Activated T-helper 2 cell treated with anti-CD3 and anti-CD28 coated beads, Interferon-gamma antibody, Interleukin-2, Interleukin-4, amounts not matched to agents 10 μg/mL and 5 μg/mL and 100 μg/mL, durations not matched to agents 14 hours and 24 hours and 36 hours (primary cell): Measurements from ENCODE around the gene TRAPPC3. TPM values are rescaled to one million over a fixed set of nuclear protein-coding genes. Genes with fewer than 3 reads are reported as not detected.

Source experiments
- DNase-seq: peaks from one replicate; pipeline ENCODE4 v3.0.0; 2021; ENCODE audit warnings: low spot score
- H3K27ac Mint-ChIP-seq: one replicate; pipeline ENCODE4 v1.8.0; 2021; ENCODE audit warnings: mixed read lengths
- H3K27me3 Mint-ChIP-seq: one replicate; pipeline ENCODE4 v1.8.0; 2021; ENCODE audit warnings: low read depth, mixed read lengths
- H3K36me3 Mint-ChIP-seq: one replicate; pipeline ENCODE4 v1.8.0; 2021; ENCODE audit warnings: low read depth, mixed read lengths
- H3K4me1 Mint-ChIP-seq: one replicate; pipeline ENCODE4 v1.8.0; 2021; ENCODE audit warnings: low read depth, mixed read lengths
- H3K4me3 Mint-ChIP-seq: one replicate; pipeline ENCODE4 v1.8.0; 2021; ENCODE audit warnings: low read depth, mild to moderate bottlenecking, moderate library complexity, mixed read lengths
- H3K9me3 Mint-ChIP-seq: one replicate; pipeline ENCODE4 v1.8.0; 2021; ENCODE audit warnings: mixed read lengths
- intact Hi-C: fragments of 100-400 bp; cut with micrococcal nuclease; formaldehyde crosslinking; loops from one replicate; pipeline ENCODE4 v1.15.1; 2023
- total RNA-seq: library from RNA; stranded (reverse); gene quantifications from 2 replicates; pipeline ENCODE4 v1.2.3, GENCODE V29; 2022

The TRAPPC3 gene
- total RNA-seq, 1 donor from 2014 or later: 68.4 TPM

DNA sequence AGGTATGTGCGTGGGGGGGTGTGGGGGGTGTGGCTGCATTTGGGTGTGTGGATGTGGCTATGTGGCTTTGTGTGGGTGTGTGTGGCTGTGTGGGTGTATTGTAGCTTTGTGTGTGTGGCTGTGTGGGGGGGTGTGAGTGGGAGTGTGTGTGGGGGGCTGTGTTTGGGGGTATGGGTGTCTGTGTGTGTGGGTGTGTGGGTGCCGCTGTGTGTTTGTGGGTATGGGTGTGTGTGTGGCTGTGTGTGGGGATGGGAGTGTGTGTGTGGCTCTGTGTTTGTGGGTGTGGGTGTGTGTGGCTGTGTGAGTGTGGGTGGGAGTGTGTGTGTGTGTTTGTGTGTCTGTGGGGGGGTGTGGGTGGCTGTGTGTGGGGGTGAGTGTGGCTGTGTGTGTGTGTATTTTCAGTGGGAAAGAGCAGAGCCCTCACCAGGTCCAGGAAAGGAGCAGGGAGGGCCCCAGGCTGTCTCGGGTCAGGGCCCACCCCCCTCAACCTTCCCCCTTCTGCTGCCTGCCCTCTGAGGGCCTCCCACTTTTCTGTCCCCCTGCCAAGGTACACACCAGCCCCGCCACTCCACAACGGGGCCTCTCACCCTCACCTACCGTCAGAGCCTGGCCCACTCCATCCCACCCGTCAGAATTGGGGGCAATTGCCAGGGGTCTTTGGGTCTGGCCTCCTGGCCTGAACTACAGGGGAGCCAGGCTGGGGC, 22.3 kb downstream of the TRAPPC3 start:
- Mint-ChIP-seq H3K27ac (no peak overlapping the region), H3K36me3 (no peaks in the 10 kb centered on the region), H3K27me3 (peaks cover 37% of the 10 kb centered on the region), H3K4me3 (no peak overlapping the region), H3K9me3 (no peaks in the 10 kb centered on the region), H3K4me1 (peaks cover 11% of the 10 kb centered on the region)
- no peak for DNase-seq
- intact Hi-C loops: no loop called here

DNA sequence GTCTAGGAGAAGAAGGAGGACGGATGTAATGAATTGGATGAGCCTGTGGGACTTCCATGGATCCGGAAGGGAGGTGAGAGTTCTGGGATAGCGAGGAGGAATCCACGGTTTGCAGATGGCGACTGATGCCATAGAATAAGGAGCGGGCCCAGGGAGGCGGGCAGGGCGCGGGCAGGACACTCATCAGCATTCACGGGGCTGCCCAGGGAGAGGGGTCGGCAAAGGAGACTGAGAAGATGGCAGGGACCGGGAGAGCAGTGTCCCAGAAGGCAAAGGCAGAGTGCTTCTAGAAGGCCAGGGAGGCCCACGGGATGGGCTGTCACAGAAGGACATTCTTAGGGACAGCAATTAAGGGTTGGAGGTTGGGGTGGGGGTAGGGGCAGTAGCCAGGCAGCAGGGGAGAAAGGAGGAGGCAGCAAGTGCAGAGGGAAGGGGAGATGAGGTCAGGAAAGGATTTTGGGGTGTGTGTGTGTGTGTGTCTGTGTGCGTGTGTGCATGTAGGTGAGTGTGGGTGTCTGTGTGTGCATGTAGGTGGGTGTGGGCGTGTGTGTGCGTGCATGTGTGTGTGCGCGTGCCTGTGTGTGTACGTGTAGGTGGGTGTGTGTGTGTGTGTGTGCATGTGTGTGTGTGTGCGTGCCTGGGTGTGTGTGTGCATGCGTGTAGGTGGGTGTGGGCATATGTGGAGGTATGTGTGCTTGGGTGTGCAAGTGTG, 23.1 kb downstream of the TRAPPC3 start:
- Mint-ChIP-seq H3K27ac (peak overlapping the region; percentile 15), H3K36me3 (no peaks in the 10 kb centered on the region), H3K27me3 (peaks cover 40% of the 10 kb centered on the region), H3K4me3 (no peak overlapping the region), H3K9me3 (no peaks in the 10 kb centered on the region), H3K4me1 (peaks cover 11% of the 10 kb centered on the region)
- DNase-seq: no peak
- intact Hi-C loops: no loop called here

DNA sequence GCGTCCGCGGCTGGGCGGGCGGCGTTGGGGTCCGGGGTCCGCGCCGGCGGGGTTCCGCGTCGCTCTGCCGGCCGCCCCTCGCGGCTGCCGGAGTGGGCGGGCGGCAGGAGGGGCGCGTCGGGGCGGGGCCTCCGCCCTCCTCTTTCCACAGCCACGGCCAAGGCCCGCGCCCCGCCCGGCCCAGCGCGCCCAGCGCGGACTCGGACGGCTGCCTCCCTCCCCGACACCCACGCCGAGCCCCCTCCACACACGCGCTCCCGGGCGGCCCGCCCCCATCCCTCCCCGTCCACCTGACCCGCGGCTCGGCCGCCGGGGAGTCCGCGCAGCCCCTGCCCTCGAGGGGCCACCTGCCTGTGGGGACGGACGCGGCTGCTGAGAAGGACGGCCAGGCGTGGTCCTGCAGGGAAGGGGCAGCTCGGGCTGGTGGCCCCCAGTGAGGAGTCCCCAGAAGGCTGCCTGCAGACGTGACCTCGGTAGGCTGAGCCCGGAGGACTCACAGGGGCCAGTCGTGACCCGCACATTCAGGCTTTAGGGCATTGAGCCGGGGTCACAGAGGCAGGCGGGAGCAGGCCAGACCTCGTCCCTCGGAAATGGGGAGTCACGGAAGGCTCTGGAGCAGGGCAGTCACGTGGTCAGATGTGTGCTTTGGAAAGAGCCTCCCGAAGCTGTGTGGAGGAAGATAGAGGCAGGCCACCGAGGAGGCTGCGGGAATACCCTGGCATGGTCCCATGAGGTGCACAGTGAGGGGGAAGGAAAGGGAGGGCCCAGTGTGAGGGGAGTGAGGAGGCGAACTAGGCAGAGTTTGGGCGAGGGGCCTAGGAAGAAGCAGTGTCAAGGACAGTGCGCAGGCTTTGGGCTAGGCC, 23.9 kb downstream of the TRAPPC3 start, which contains the start of gene COL8A2:
COL8A2 (minus strand) TSS at position 94 of the 863 bp plus-strand sequence. CDS start 24,980 bp downstream, outside the sequence.
- Mint-ChIP-seq H3K4me1 (peaks cover 11% of the 10 kb centered on the region), H3K27ac (no peak within 1 kb of the TSS), H3K9me3 (no peaks in the 10 kb centered on the region), H3K36me3 (no peaks in the 10 kb centered on the region), H3K27me3 (peaks cover 40% of the 10 kb centered on the region), H3K4me3 (no peak within 1 kb of the TSS)
- DNase-seq: no peak
- intact Hi-C loops: no loop called here

DNA sequence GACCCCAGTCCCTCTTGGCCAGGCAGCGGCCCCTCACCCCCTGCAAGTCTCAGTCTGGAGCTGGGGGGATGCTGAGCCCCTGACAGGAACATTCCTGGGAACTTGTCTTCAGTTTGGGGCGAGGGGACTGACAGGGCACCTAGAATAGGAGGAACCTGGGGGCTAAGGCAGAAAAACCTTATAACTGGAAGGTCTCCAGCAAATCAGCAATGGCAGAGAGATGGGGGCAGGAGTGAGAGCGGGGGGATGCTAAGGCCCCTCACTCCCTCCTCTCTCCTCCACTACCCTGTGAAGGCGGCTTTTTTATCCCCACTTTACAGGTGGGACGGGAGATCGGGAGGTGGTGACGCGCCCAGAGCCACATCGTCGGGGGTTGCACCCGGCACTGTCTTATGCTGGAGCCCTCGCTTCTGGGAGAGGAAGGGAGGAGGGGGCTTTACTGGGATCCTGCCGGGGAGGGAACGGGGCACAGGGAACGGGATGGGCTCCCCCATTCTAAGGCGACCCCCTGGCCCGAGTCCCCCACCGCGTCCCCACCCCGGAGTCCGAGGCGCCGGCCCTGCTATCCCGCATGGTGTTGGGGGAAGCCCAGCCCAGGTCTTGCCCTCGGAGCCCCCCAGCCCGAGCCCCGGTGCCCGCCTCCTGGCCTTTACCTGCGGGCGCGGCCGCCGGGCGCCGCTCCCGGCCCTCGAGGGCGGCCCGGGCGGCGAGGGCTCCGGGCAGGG, 24.7 kb downstream of the TRAPPC3 start:
- intact Hi-C loops: no loop called here
- H3K36me3 Mint-ChIP-seq: no peaks in the 10 kb centered on the region
- no peak overlapping the region for H3K4me3 Mint-ChIP-seq
- peaks cover 40% of the 10 kb centered on the region for H3K27me3 Mint-ChIP-seq
- H3K27ac Mint-ChIP-seq: no peak overlapping the region
- no peaks in the 10 kb centered on the region for H3K9me3 Mint-ChIP-seq
- peaks cover 11% of the 10 kb centered on the region for H3K4me1 Mint-ChIP-seq
- no peak for DNase-seq

DNA sequence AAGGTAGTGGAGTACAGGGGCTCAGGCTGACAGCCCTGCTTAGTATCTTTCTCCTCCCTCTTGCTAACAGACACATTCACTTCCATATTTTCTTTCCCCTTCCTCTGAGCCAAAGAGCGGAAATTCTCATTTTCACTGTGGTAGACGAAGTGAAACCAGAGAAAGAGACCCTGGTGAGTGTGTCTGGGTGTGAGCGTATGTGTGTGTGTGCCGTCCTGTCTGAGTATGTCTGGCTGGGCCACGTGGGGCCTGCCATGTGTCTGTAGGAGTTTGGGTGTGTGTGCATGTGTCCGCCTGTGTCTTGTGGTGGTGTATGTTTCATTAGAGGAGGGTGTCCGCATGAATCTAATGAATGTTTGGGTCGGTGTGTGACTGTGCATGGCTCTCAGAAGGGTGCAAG, 25.9 kb downstream of the TRAPPC3 start:
- Mint-ChIP-seq H3K27ac (no peak overlapping the region), H3K9me3 (no peaks in the 10 kb centered on the region), H3K4me3 (no peak overlapping the region), H3K27me3 (peaks cover 40% of the 10 kb centered on the region), H3K36me3 (no peaks in the 10 kb centered on the region), H3K4me1 (peaks cover 11% of the 10 kb centered on the region)
- intact Hi-C loops: no loop called here
- no peak for DNase-seq

DNA sequence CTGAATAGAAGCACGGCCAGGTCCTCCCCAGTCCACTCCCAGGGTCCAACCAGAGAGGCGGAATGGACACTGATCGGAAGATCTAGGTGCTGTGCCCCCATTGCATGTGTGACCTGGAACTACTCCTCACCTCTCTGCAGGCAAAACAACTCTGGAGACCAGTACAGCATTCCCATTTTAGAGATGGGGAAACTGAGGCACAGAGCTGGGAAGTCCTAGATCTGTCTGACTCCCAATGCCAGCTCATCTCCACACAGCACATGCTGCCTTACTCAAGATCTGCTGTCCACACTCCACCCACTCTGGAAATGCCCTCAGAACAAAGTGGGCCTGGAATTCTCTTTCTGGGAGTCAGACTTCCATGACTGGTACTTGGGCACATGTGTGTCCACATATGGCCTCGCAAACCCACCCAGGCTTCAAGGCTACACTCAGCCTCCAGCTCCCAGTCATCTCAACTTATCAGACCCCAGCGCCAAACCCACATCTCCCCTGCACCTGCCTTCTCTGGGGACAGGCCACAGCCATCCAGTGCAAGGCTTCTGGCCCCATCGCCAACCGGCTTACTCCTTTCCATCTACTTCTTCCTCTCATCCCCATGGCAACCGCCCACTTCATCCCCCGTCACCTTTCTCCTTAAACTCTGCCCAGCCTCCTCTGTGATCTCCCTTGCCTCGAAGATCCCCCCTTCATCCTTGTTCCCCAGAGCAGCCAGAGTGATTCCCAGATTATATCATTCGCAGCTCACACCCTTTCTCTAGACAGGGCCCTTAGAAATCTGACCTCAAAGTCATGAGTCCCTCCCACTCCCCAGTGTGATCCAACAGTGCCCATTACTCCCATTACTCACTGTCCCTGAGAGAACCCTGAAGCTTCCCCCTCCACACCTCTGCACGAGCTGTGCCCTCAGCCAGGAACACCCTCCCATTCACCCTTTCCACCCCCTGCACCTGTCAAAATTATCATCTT, 26.9 kb downstream of the TRAPPC3 start:
- peaks cover 40% of the 10 kb centered on the region for H3K27me3 Mint-ChIP-seq
- no peak for DNase-seq
- H3K4me3 Mint-ChIP-seq: no peak overlapping the region

DNA sequence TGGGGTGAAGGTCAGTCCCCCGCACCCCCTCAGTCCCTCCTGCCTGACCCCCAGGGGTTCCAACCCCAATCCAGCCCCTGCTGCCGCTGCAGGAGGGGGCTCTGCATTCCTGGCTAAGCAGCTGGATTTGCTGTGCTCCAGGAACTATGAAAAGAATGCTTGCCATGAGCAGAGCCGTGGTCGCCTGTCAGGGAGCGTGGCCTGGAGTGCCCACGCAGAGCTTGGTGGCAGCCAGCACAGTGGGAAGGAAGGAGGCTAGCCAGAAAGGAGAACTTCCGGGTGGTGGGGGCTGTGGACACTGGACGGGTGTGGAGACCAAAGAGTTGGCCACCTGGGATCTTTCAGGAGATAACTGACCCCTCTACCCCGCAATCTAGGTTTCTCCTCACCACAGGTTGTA, 29.8 kb downstream of the TRAPPC3 start:
- DNase-seq: no peak
- Mint-ChIP-seq H3K27ac (no peak overlapping the region), H3K4me1 (peaks cover 9% of the 10 kb centered on the region), H3K36me3 (no peaks in the 10 kb centered on the region), H3K27me3 (peaks cover 26% of the 10 kb centered on the region), H3K9me3 (no peaks in the 10 kb centered on the region), H3K4me3 (no peak overlapping the region)
- intact Hi-C loops: no loop called here

More for the DNA sequence above, 26.9 kb downstream of the TRAPPC3 start:
- H3K9me3 Mint-ChIP-seq: no peaks in the 10 kb centered on the region
- H3K36me3 Mint-ChIP-seq: no peaks in the 10 kb centered on the region
- H3K4me1 Mint-ChIP-seq: peaks cover 11% of the 10 kb centered on the region
- H3K27ac Mint-ChIP-seq: no peak overlapping the region
- intact Hi-C loops: no loop called here

DNA sequence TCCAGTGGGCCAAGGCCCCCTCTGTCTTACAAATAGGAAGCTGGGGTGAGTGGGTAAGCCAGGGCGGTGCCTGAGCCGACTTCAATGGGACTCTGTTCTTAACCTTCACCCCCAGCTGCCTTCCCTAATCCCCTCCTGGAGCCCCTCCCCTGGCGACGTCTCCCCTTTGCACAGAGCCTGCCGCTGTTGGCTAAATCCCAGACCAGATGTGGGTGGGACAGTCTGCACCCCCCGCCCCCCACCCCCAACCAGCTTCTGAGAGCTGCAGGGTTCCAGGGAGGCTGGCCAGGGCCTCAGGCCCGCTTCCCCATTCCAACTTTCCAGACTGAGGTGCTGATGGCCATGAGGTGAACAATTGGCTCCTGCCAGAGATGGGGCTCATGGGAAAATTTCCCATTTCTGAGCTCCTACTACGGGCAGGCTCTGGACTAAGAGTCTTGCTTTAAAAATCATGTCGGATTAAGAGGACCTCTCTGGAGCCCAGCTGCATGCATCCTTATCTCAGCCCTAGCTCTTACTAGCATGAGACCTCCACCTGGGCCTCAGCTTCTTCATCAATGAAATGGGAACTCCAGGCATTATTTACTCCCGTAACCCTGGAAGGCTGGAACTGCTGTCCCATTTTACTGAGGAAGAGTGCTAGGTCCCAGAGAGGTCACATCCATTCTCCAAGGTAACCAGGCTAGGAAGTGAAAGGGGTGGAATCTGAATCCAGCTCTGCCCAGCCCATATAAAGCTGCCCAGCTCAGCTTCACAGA, 30.7 kb downstream of the TRAPPC3 start:
- peaks cover 9% of the 10 kb centered on the region for H3K4me1 Mint-ChIP-seq
- no peak overlapping the region for H3K4me3 Mint-ChIP-seq
- DNase-seq: no peak
- peaks cover 19% of the 10 kb centered on the region for H3K27me3 Mint-ChIP-seq
- no peaks in the 10 kb centered on the region for H3K9me3 Mint-ChIP-seq
- H3K27ac Mint-ChIP-seq: no peak overlapping the region
- intact Hi-C loops: no loop called here
- no peaks in the 10 kb centered on the region for H3K36me3 Mint-ChIP-seq

DNA sequence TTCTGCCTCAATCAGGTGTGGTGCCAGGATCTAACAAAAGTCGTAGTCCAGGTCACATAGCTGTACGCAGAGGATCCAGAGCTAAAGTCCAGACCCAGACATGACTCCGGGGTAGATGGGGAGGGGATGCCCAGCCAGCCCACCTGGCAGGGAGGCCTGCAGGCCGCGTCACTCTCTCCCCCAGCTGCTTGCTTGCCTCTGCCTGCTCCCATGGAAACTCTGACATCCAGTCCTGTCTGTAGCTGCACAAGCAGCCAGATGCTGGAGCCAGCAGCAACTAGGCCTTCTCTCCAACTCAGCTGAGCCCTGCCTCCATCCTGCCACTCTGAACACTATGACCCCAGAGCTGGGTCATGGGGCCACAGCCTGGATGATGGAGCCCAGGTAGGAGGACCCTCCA, 32.4 kb downstream of the TRAPPC3 start:
- Mint-ChIP-seq H3K9me3 (no peaks in the 10 kb centered on the region), H3K36me3 (no peaks in the 10 kb centered on the region), H3K27ac (no peak overlapping the region), H3K4me3 (no peak overlapping the region), H3K27me3 (peaks cover 3% of the 10 kb centered on the region), H3K4me1 (no peaks in the 10 kb centered on the region)
- no peak for DNase-seq
- intact Hi-C loops: no loop called here

DNA sequence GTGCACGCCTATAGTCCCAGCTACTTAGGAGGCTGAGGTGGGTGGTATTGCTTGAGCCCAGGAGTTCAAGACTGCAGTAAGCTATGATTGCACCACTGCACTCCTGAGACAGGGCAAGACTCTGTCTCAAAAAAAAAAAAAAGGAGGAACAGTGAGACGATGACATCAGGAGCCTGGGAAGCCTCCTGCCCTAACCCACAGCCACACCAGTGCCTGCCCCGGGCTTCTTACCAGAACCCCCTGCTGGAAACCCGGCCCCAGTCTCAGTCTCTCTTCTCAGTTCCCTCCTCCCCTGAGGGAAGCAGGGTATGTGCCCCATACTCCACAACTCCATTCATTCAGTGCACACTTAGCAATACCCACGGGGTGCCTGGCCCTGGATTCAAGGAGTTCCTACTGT, 33.4 kb downstream of the TRAPPC3 start:
- H3K4me3 Mint-ChIP-seq: no peak overlapping the region
- intact Hi-C loops: no loop called here
- H3K9me3 Mint-ChIP-seq: no peaks in the 10 kb centered on the region
- H3K4me1 Mint-ChIP-seq: peaks cover 4% of the 10 kb centered on the region
- no peak overlapping the region for H3K27ac Mint-ChIP-seq
- no peak for DNase-seq
- no peaks in the 10 kb centered on the region for H3K36me3 Mint-ChIP-seq
- H3K27me3 Mint-ChIP-seq: no peaks in the 10 kb centered on the region

DNA sequence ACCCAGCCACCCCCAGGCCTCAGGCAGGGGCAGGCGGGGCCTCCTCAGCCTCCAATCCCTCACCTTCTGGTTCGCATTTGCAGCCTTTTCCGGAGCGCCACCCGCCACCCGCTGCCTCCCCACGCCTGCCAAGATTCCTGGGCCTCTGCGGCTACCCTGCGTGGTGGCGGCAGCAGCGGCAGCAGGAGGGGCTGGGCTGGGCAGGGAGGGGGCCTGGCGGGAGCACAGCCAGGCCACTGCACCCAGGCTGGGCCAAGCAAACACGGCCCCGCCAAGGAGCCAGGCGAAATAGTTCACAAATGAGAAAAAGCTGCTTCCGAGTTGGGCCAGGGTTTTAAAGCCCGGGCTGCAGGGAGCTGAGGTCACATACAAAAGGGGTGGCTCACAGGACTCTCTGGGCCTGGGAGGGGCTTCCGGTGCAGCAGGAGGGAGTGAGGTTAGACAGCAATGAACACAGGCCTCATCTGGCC, 34.1 kb downstream of the TRAPPC3 start:
- no peak overlapping the region for H3K4me3 Mint-ChIP-seq
- intact Hi-C loops: no loop called here
- no peak for DNase-seq
- H3K4me1 Mint-ChIP-seq: peaks cover 4% of the 10 kb centered on the region
- H3K9me3 Mint-ChIP-seq: no peaks in the 10 kb centered on the region
- H3K27me3 Mint-ChIP-seq: no peaks in the 10 kb centered on the region
- H3K36me3 Mint-ChIP-seq: no peaks in the 10 kb centered on the region
- no peak overlapping the region for H3K27ac Mint-ChIP-seq
